GM18861 (cell line): Measurements from ENCODE around the gene KCNF1.

Source experiments
- ATAC-seq: cut with Tn5 transposase; IDR thresholded peaks from one replicate; pipeline ENCODE4 v1.9.1; 2021; ENCODE audit not compliant: unreplicated experiment

The KCNF1 gene

DNA sequence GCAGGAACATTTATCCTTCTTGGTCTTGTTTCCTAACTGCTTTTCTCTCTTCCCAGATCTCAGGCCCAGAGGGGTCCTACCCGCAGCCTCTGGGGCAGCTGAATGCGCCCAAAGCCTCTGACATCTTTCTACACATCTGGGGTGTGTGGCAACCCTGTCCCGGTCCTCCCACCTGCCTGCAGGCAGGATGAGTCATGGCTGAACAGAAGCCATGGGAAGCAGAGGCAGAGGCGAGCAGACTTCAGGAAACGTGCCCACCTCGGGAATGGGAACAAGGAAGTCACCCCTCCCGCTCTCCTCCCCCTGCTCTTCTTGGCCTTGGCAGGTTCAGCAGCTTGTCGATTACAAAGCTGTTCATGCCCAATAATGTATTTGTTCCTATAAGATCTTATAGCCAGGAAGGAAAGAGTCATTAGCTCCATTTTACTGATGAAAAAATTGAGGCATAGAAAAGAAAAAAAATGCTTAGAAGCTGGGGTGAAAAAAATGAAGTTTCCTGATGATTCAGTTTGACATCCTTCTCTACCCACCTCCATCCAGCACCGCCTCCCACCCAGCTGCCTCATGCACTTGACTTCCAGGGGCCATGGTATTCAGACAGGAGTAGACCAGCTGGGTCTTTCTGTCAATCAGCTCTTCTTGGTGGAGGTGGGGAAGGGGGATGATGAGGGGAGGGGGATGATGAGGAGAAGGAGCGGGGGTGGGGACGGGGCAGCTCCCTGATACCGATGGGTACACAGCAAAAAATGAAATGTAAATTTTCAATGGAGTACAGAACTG, 10.4 kb upstream of the KCNF1 start:
- ATAC-seq = no peak

DNA sequence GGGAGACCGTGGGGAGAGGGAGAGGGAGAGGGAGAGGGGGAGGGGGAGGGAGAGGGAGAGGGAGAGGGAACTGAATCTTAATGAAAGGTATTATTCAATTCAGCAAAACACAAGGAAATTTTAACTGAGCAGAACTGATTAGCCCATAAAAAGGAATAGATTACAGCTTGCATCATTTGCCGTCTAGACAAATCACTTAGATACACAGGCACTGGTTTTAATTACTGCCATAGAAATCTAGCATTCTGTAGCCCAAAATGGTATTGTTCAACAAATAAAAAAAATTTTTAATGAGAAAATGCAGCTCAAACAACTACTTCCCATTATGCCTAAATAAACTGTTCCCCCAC, 7.9 kb upstream of the KCNF1 start:
- ATAC-seq = no peak

DNA sequence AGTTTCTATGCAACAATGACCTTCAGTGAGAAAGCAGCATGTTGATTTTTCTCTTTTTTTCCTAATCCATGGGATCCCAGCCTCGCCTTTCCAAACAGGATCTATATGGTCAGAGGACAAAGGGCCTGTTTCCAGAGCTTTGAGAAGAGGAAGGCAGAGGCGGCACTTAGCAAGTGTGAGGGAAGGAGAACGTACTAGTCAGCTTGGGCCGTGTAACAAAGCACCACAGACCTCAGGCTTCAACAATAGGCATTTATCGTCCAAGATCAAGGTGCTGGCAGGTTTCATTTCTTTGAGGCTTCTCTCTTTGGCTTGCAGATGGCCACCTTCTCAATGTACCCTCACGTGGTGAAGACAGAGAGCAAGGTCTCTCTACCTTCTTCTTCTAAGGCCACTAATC, 7.3 kb upstream of the KCNF1 start:
- no peak for ATAC-seq

- no peak for ATAC-seq
These were observed 6.5 kb upstream of the KCNF1 start for GRCh38 chr2:10905006-10905861.

- no peak for ATAC-seq
These were observed 5.9 kb upstream of the KCNF1 start for GRCh38 chr2:10905862-10906143.

DNA sequence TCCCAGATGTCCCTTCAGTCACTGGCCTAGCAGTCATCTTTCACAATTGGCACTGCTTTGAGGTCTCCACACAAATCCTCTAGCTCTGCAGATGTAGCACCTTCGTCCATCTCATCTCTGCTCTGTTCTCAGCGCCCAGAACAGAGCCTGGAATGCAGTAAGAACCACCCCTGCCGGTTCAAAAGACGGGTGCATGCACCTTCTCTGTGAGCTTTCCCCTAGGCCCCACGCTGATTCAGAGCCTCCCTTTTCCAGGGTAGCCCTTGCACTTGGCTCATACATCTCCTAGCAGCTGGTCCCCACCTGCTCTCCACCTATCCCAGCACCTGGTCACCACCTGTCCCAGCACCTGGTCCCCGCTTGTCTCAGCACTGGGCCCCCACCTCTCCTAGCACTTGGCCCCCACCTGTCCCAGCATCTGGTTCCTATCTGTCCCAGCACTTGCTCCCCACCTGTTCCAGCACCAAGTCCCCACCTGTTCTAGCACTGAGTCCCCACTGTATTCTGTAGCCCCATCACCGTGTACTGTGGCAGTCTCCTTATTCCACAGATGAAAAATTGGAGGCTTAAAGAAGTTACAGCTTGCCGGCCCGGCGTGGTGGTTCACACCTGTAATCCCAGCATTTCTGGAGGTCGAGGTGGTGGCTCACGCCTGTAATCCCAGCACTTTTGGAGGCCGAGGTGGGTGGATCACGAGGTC, 4.7 kb upstream of the KCNF1 start:
- no peak for ATAC-seq

- no peak for ATAC-seq
These were observed 3.5 kb upstream of the KCNF1 start for GRCh38 chr2:10908195-10908594.

- no peak for ATAC-seq
These were observed 2.4 kb upstream of the KCNF1 start for GRCh38 chr2:10909050-10909995.

- no peak for ATAC-seq
These were observed 1.8 kb upstream of the KCNF1 start for GRCh38 chr2:10909996-10910341.

- no peak for ATAC-seq
These were observed 1.1 kb upstream of the KCNF1 start for GRCh38 chr2:10910625-10911024.

- no peak for ATAC-seq
These were observed 470 bp downstream of the KCNF1 start for GRCh38 chr2:10912076-10912731.

- no peak for ATAC-seq
These were observed 1.2 kb downstream of the KCNF1 start for GRCh38 chr2:10912796-10913455.

- no peak for ATAC-seq
These were observed 2.0 kb downstream of the KCNF1 start for GRCh38 chr2:10913501-10914271.

DNA sequence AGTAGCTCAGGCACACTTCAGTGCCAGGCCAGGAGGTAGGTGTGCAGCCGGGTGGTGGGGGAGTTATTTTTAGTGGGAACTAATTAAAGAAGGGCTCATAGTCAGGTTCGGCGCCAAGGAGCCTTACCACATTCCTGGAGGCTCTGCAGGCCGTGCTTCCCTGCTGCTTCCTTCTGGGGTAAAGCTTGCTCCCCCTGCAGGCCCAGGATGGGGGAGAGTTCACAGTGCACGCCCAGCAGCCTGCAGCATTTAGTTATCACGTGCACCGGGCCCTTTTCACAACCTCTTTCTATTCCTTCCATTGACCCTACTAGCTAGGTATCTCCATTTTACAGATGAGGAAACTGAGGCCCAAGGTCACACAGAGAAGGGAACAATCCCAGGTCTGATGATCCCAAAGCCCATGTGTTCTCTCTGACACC, 2.5 kb downstream of the KCNF1 start:
- ATAC-seq = no peak

DNA sequence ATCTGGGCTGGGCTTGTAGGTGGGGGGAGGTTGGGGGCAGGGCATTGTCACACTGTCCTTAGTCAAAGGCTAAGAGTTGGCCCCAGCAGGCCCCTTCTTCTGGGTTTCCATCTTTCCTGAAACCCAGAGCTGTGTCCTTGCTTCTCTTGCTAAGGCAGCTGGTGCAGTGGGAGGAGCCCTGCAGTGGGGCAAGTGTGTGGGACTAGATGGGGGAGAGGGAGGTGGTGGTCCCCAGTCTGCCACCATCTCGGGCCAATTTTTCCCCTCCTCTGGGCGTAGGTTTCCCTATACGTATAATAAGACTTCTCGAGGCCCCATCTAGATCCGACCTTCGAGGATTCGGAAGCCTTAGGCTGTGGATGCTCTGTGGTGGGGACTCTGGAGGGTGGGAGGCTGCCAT, 3.5 kb downstream of the KCNF1 start:
- no peak for ATAC-seq

DNA sequence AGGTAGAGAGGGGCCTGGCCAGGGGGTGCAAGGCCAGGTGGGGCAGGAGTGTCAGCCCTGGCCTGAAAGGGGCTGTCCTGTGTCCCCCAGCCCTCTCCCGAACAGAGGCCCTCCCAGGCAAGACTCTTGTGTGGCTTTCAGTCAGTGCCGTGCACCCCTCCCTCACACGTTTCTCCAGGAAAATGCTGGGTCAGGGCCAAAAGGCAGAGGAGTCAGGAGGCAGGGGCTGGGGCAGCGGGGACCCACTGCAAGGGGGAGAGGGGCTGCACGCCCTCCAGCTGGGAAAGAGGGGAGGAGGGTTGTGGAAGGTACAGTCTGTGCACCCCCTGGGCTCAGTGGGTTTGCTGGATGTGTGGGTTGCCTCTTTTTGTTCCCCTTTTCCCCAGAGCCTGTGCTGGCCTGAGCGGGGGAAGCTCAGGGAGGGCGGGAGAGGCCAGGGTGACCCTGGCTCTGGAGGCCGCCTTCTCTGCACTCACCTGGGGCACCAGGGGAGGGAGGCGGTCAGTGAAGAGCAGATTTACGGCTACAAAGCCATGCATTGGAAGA, 4.1 kb downstream of the KCNF1 start:
- ATAC-seq = no peak

- ATAC-seq = no peak
These were observed 5.2 kb downstream of the KCNF1 start for GRCh38 chr2:10916953-10917352.

GRCh38 chr2:10917927-10918326, 6.2 kb downstream of the KCNF1 start:
- no peak for ATAC-seq
